Activated gamma-delta T cell treated with anti-CD3 and anti-CD28 coated beads, Interleukin-2, amount 50 U/mL, for 16 hours (primary cell): ENCODE measurements around the gene PITPNM1.

ENCODE experiments used
- DNase-seq: peaks from one replicate; pipeline ENCODE4 v3.0.0-alpha.2; 2020; ENCODE audit warnings: low read depth

The PITPNM1 gene

GRCh38 chr11:67503119-67504004, 1.8 kb downstream of the PITPNM1 start:
- DNase-seq: no peak

- no peak for DNase-seq
Observed at GRCh38 chr11:67502328-67502979, 2.7 kb downstream of the PITPNM1 start.

- DNase-seq: no peak
Observed at GRCh38 chr11:67501854-67502253, 3.3 kb downstream of the PITPNM1 start.

- no peak for DNase-seq
Observed at GRCh38 chr11:67500831-67501715, 4.1 kb downstream of the PITPNM1 start.

GRCh38 chr11:67500484-67500821, 4.7 kb downstream of the PITPNM1 start:
- no peak for DNase-seq

- no peak for DNase-seq
Observed at GRCh38 chr11:67499808-67500483, 5.2 kb downstream of the PITPNM1 start.

GRCh38 chr11:67498544-67498972, 6.6 kb downstream of the PITPNM1 start:
- no peak for DNase-seq

GRCh38 chr11:67497656-67498291, 7.4 kb downstream of the PITPNM1 start:
- DNase-seq: no peak

GRCh38 chr11:67496113-67496512, 9.1 kb downstream of the PITPNM1 start:
- DNase-seq: no peak

- DNase-seq: no peak
Observed at GRCh38 chr11:67495234-67496005, 9.7 kb downstream of the PITPNM1 start.

- DNase-seq: no peak
Observed at GRCh38 chr11:67494371-67495233, 10.6 kb downstream of the PITPNM1 start.

- no peak for DNase-seq
Observed at GRCh38 chr11:67493548-67494370, 11.4 kb downstream of the PITPNM1 start.

GRCh38 chr11:67492801-67493547, 12.2 kb downstream of the PITPNM1 start:
- no peak for DNase-seq

GRCh38 chr11:67492069-67492727, 13.0 kb downstream of the PITPNM1 start:
- no peak for DNase-seq

GRCh38 chr11:67491276-67492068, 13.7 kb downstream of the PITPNM1 start:
- no peak for DNase-seq

GRCh38 chr11:67490727-67491065, 14.5 kb downstream of the PITPNM1 start:
- no peak for DNase-seq
